ENCODE results near the gene NOL4L. TPM values are rescaled to one million over a fixed set of nuclear protein-coding genes. Genes with fewer than 3 reads are reported as not detected.
A peak's percentile ranks its signal among the peaks of the same experiment; 100 is the strongest.

Gene NOL4L
- total RNA-seq, 1 donor from 2014 or later: 106 TPM

- TF ChIP-seq, protein P1, sequence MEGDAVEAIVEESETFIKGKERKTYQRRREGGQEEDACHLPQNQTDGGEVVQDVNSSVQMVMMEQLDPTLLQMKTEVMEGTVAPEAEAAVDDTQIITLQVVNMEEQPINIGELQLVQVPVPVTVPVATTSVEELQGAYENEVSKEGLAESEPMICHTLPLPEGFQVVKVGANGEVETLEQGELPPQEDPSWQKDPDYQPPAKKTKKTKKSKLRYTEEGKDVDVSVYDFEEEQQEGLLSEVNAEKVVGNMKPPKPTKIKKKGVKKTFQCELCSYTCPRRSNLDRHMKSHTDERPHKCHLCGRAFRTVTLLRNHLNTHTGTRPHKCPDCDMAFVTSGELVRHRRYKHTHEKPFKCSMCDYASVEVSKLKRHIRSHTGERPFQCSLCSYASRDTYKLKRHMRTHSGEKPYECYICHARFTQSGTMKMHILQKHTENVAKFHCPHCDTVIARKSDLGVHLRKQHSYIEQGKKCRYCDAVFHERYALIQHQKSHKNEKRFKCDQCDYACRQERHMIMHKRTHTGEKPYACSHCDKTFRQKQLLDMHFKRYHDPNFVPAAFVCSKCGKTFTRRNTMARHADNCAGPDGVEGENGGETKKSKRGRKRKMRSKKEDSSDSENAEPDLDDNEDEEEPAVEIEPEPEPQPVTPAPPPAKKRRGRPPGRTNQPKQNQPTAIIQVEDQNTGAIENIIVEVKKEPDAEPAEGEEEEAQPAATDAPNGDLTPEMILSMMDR (IDR thresholded peaks at IDR 0.05; ENCODE audit: partially characterized antibody, unreplicated experiment): no peak
- H3K27ac Mint-ChIP-seq (ENCODE audit: unreplicated experiment): no peak overlapping the region
- no peak overlapping the region for H3K4me3 Mint-ChIP-seq (ENCODE audit: unreplicated experiment)
- peaks cover 15% of the 10 kb centered on the region for H3K9me3 Mint-ChIP-seq (ENCODE audit: unreplicated experiment)
- H3K36me3 Mint-ChIP-seq (ENCODE audit: unreplicated experiment): peaks cover 11% of the 10 kb centered on the region
- DNase-seq: peak; percentile 15
- H3K27me3 Mint-ChIP-seq (ENCODE audit: unreplicated experiment): peaks cover 9% of the 10 kb centered on the region
- peaks cover 13% of the 10 kb centered on the region for H3K4me1 Mint-ChIP-seq (ENCODE audit: low read depth, unreplicated experiment)
Measured at GRCh38 chr20:32507998-32508774, 76.9 kb downstream of the NOL4L start.

- Mint-ChIP-seq H3K4me3 (ENCODE audit: unreplicated experiment) (no peak overlapping the region), H3K36me3 (ENCODE audit: unreplicated experiment) (no peaks in the 10 kb centered on the region), H3K27ac (ENCODE audit: unreplicated experiment) (peak overlapping the region; percentile 31), H3K9me3 (ENCODE audit: unreplicated experiment) (peaks cover 11% of the 10 kb centered on the region), H3K4me1 (ENCODE audit: low read depth, unreplicated experiment) (peaks cover 13% of the 10 kb centered on the region), H3K27me3 (ENCODE audit: unreplicated experiment) (peaks cover 5% of the 10 kb centered on the region)
- TF ChIP-seq, protein P1 (IDR thresholded peaks at IDR 0.05; ENCODE audit: partially characterized antibody, unreplicated experiment): no peak
- no peak for DNase-seq
Measured at GRCh38 chr20:32506721-32507120, 78.4 kb downstream of the NOL4L start.

GRCh38 chr20:32505723-32506473, 79.2 kb downstream of the NOL4L start:
- TF ChIP-seq, protein P1 (IDR thresholded peaks at IDR 0.05; ENCODE audit: partially characterized antibody, unreplicated experiment): no peak
- peaks cover 5% of the 10 kb centered on the region for H3K27me3 Mint-ChIP-seq (ENCODE audit: unreplicated experiment)
- H3K4me3 Mint-ChIP-seq (ENCODE audit: unreplicated experiment): no peak overlapping the region
- H3K9me3 Mint-ChIP-seq (ENCODE audit: unreplicated experiment): peaks cover 11% of the 10 kb centered on the region
- peak; percentile 16 for DNase-seq
- H3K36me3 Mint-ChIP-seq (ENCODE audit: unreplicated experiment): no peaks in the 10 kb centered on the region
- H3K27ac Mint-ChIP-seq (ENCODE audit: unreplicated experiment): no peak overlapping the region
- peaks cover 9% of the 10 kb centered on the region for H3K4me1 Mint-ChIP-seq (ENCODE audit: low read depth, unreplicated experiment)

- peaks cover 4% of the 10 kb centered on the region for H3K27me3 Mint-ChIP-seq (ENCODE audit: unreplicated experiment)
- TF ChIP-seq, protein P1 (IDR thresholded peaks at IDR 0.05; ENCODE audit: partially characterized antibody, unreplicated experiment): no peak
- no peak overlapping the region for H3K4me3 Mint-ChIP-seq (ENCODE audit: unreplicated experiment)
- H3K9me3 Mint-ChIP-seq (ENCODE audit: unreplicated experiment): peaks cover 10% of the 10 kb centered on the region
- no peak overlapping the region for H3K27ac Mint-ChIP-seq (ENCODE audit: unreplicated experiment)
- DNase-seq: no peak
- no peaks in the 10 kb centered on the region for H3K36me3 Mint-ChIP-seq (ENCODE audit: unreplicated experiment)
- peaks cover 18% of the 10 kb centered on the region for H3K4me1 Mint-ChIP-seq (ENCODE audit: low read depth, unreplicated experiment)
Measured at GRCh38 chr20:32501709-32502108, 83.4 kb downstream of the NOL4L start.
